Transverse colon (tissue), 4 donors: ENCODE measurements around the gene ANAPC5. TPM values are rescaled to one million over a fixed set of nuclear protein-coding genes. Genes with fewer than 3 reads are reported as not detected.

Source experiments
- DNase-seq: peaks from one replicate; pipeline ENCODE4 v3.0.0-alpha.2; 2019
- H3K27ac ChIP-seq, 4 donors: fragments of 200-600 bp; sonication (generic); 2 replicates each; pipeline ENCODE4 v1.5.1; 2016 to 2018; ENCODE audit warnings: inconsistent platforms in 4 of 4
- H3K27me3 ChIP-seq: fragments of 200-600 bp; sonication (generic); 2 replicates; pipeline ENCODE4 v1.5.1; 2017; ENCODE audit warnings: inconsistent platforms
- H3K36me3 ChIP-seq, 4 donors: fragments of 200-600 bp; sonication (generic); 2 replicates each; pipeline ENCODE4 v1.5.1; 2017 to 2019; ENCODE audit warnings: inconsistent platforms in 4 of 4
- H3K4me1 ChIP-seq, 4 donors: fragments of 200-600 bp; sonication (generic); 2 replicates each; pipeline ENCODE4 v1.5.1; 2017 to 2020; ENCODE audit warnings: inconsistent platforms in 4 of 4
- H3K4me3 ChIP-seq, 4 donors: fragments of 200-600 bp; sonication (generic); 1 replicate in 1 of 4; 2 replicates in 3 of 4; pipeline versions ENCODE4 v1.5.1 to v1.6.1; 2017 to 2019; ENCODE audit warnings: inconsistent platforms in 4 of 4
- H3K9me3 ChIP-seq, 2 donors: fragments of 200-600 bp; sonication (generic); 2 replicates each; pipeline ENCODE4 v1.5.1; 2017 to 2019; ENCODE audit warnings: inconsistent platforms in 2 of 2
- EP300 ChIP-seq: sonication (generic); formaldehyde crosslinking; IDR thresholded peaks from one replicate; pipeline ENCODE4 v1.6.1; 2017; ENCODE audit warnings: antibody characterized with exemption, low read depth
- POLR2A ChIP-seq: fragments of 450-650 bp; IDR thresholded peaks from one replicate; pipeline ENCODE4 v1.6.1; 2016; ENCODE audit warnings: antibody characterized with exemption, mild to moderate bottlenecking, moderate library complexity
- POLR2AphosphoS5 ChIP-seq, 3 donors: sonication (generic); formaldehyde crosslinking; IDR thresholded peaks; one replicate each; pipeline ENCODE4 v1.6.1; 2016; ENCODE audit warnings: antibody characterized with exemption in 3 of 3
- WGBS, 2 donors: methylation state at CpG; one replicate each; pipeline ENCODE4 v1.1.5; 2018; ENCODE audit warnings: low coverage in 1 of 2; 5-methylcytosine and 5-hydroxymethylcytosine counted together
- in situ Hi-C, 4 donors: fragments of 200-750 bp; cut with MboI; loops; one replicate each; pipeline versions ENCODE4 v1.15.0 to v1.15.1; 2017; ENCODE audit warnings: low sequenced_read_pairs in 3 of 4, low pct_ligation_motif_present in 1 of 4, low pct_unique_long_range_greater_than_20kb in 1 of 4
- intact Hi-C: fragments of 100-400 bp; cut with DNase I; formaldehyde crosslinking; loops from one replicate; pipeline ENCODE4 v1.15.1; 2023; ENCODE audit warnings: low total_unique reads
- total RNA-seq, 4 donors: library from RNA; depleted of rRNA; stranded (reverse); fragments of >200 nt; gene quantifications; one replicate each; pipeline ENCODE4 v1.1.0, GENCODE V29; 2016
- TF ChIP-seq, protein P1 (sequence below), 5 experiments: fragments of 200-600 bp in 3 of 5; fragments of 450-650 bp in 2 of 5; sonication (generic) in 3 of 5; IDR thresholded peaks; 1 replicate in 2 of 5; 2 replicates in 3 of 5; pipeline ENCODE4 v1.5.1; 2016 to 2017; ENCODE audit warnings: antibody characterized with exemption in 5 of 5, inconsistent platforms in 3 of 5, mild to moderate bottlenecking in 2 of 5, moderate library complexity in 1 of 5

The ANAPC5 gene
- total RNA-seq, 4 donors from 2014 or later: 101 to 184 (median 129) TPM

- no peak overlapping the region for H3K4me3 ChIP-seq
- H3K27ac ChIP-seq: no peak overlapping the region
- WGBS, 2 donors: 83 to 91% methylated on average over 2 to 7 of the region's 7 CpGs
- no peak for DNase-seq
- peaks cover 2 to 15% (median 5%) of the 10 kb centered on the region in 4 donors for H3K4me1 ChIP-seq
- TF ChIP-seq POLR2A: no peak
- TF ChIP-seq EP300: no peak
- TF ChIP-seq POLR2AphosphoS5 (IDR thresholded peaks at IDR 0.05): no peak
- TF ChIP-seq, protein P1, sequence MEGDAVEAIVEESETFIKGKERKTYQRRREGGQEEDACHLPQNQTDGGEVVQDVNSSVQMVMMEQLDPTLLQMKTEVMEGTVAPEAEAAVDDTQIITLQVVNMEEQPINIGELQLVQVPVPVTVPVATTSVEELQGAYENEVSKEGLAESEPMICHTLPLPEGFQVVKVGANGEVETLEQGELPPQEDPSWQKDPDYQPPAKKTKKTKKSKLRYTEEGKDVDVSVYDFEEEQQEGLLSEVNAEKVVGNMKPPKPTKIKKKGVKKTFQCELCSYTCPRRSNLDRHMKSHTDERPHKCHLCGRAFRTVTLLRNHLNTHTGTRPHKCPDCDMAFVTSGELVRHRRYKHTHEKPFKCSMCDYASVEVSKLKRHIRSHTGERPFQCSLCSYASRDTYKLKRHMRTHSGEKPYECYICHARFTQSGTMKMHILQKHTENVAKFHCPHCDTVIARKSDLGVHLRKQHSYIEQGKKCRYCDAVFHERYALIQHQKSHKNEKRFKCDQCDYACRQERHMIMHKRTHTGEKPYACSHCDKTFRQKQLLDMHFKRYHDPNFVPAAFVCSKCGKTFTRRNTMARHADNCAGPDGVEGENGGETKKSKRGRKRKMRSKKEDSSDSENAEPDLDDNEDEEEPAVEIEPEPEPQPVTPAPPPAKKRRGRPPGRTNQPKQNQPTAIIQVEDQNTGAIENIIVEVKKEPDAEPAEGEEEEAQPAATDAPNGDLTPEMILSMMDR (IDR thresholded peaks at IDR 0.05): no peak
- in situ Hi-C loops: no loop called here
- H3K36me3 ChIP-seq: peaks cover 0 to 4% (median 0%) of the 10 kb centered on the region in 4 donors
- no peaks in the 10 kb centered on the region for H3K27me3 ChIP-seq
- intact Hi-C loops: no loop called here
- H3K9me3 ChIP-seq: no peaks in the 10 kb centered on the region
These were observed 62.2 kb downstream of the ANAPC5 start for GRCh38 chr12:121289962-121290361.

GRCh38 chr12:121288986-121289385 is 63.2 kb downstream of the ANAPC5 start:
- TF ChIP-seq, protein P1 (IDR thresholded peaks at IDR 0.05): no peak
- TF ChIP-seq POLR2A: no peak
- no peak for TF ChIP-seq EP300
- no peak for TF ChIP-seq POLR2AphosphoS5 (IDR thresholded peaks at IDR 0.05)
- Histone ChIP-seq H3K9me3 (no peaks in the 10 kb centered on the region), H3K4me1 (peaks cover 0 to 9% (median 0%) of the 10 kb centered on the region in 4 donors), H3K27ac (peak overlapping the region in 3 of 4 donors; percentile 3 to 33 (median 17)), H3K4me3 (no peak overlapping the region), H3K36me3 (peaks cover 0 to 4% (median 0%) of the 10 kb centered on the region in 4 donors), H3K27me3 (no peaks in the 10 kb centered on the region)
- intact Hi-C loops (no loop called here), in situ Hi-C loops (no loop called here)
- WGBS, 2 donors: 64 to 67% methylated on average over 9 of the region's 9 CpGs
- no peak for DNase-seq

GRCh38 chr12:121288158-121288845 is 63.9 kb downstream of the ANAPC5 start:
- H3K27me3 ChIP-seq: no peaks in the 10 kb centered on the region
- WGBS, 2 donors: 48 to 55% methylated on average over 6 to 10 of the region's 10 CpGs
- H3K36me3 ChIP-seq: peaks cover 0 to 4% (median 0%) of the 10 kb centered on the region in 4 donors
- in situ Hi-C loops: no loop called here
- no peaks in the 10 kb centered on the region for H3K9me3 ChIP-seq
- no peak for DNase-seq
- peak overlapping the region in 2 of 4 donors; percentile 17 to 33 for H3K27ac ChIP-seq
- intact Hi-C loops: no loop called here
- TF ChIP-seq EP300: no peak
- no peak for TF ChIP-seq POLR2AphosphoS5 (IDR thresholded peaks at IDR 0.05)
- no peak for TF ChIP-seq POLR2A
- TF ChIP-seq, protein P1 (IDR thresholded peaks at IDR 0.05): no peak
- H3K4me3 ChIP-seq: no peak overlapping the region
- H3K4me1 ChIP-seq: peaks cover 0 to 9% (median 0%) of the 10 kb centered on the region in 4 donors

DNA sequence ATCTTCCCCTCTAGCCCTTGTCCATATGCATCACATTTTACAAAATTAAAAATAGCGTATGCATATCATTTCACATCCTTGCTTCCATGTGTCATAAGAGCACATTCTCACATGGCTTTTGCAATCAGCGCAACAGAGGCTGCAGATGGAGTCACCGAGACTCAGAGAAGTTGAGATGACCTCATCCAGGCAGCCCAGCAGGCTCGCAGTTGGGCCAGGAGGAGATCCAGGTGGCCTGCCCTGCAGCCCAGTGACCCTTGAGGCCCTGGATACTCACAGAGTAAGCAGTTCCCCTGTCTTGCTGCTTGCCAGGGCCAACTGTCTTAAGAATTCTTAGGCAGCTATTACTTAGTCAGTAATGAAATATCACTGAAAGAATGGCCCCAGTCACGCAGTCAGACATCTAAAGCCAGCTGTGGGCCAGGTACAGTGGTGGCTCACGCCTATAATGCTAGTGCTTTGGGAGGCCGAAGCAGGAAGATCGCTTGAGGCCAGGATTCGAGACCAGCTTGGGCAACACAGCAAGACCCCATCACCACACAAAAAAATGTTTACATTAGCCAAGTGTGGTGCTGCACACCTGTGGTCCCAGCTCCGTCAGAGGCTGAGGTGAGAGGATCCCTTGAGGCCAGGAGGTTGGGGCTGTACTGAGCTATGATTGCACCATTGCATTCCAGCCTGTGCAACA is 64.8 kb downstream of the ANAPC5 start:
- Histone ChIP-seq H3K27me3 (no peaks in the 10 kb centered on the region), H3K4me3 (no peak overlapping the region), H3K36me3 (peaks cover 0 to 2% (median 0%) of the 10 kb centered on the region in 4 donors), H3K9me3 (no peaks in the 10 kb centered on the region), H3K4me1 (peaks cover 0 to 9% (median 0%) of the 10 kb centered on the region in 4 donors), H3K27ac (no peak overlapping the region)
- in situ Hi-C loops: no loop called here
- WGBS, 2 donors: 90 to 92% methylated on average over 8 to 10 of the region's 10 CpGs
- no peak for DNase-seq
- intact Hi-C loops: no loop called here
- TF ChIP-seq EP300 (no peak), POLR2A (no peak), POLR2AphosphoS5 (IDR thresholded peaks at IDR 0.05) (no peak)
- TF ChIP-seq, protein P1 (IDR thresholded peaks at IDR 0.05): no peak
